Hematopoietic multipotent progenitor cell treated with erythropoietin and hydrocortisone succinate and interleukin-3 and kit ligand, for 6 days (in vitro differentiated cells): ENCODE data around the gene CNIH4.
"Not testable (repeated sequence)": the region's sequence is repeated elsewhere in the genome, so short reads cannot be mapped to it uniquely, and the experiment has no call there.

Experiments used
- DNase-seq: peaks from one replicate; pipeline ENCODE4 v3.0.0-alpha.2; 2015

The CNIH4 gene

GRCh38 chr1:224402472-224403036 is 45.9 kb downstream of the CNIH4 start:
- no peak for DNase-seq

DNA sequence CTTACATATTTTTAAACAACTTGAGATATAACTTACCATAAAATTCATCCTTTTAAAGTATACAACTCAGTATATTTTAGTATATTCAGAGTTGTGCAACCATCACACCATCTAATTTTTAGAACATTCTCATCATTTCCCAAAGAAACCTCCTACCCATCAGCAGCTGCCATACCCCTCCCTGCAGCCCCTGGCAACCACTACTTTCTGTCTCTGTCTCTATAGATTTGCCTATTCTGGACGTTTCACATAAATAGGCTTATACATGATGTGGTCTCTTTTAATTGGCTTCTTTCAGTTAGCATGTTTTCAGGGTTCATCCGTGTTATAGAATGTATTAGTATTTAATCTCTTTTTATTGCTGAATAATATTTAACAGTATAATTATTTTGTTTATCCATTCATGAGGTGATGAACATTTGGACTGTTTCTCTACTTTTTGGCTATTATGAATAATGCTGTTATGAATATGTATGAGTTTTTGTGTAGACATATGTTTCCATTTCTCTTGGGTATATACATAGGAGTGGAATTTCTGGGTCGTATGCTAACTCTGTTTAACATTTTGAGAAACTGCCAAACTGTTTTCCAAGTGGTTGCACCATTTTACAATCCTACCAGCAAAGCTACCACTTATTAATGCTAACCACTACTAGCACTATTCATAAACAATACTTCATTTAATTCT is 48.4 kb downstream of the CNIH4 start:
- no peak for DNase-seq

- no peak for DNase-seq
These were observed 48.9 kb downstream of the CNIH4 start for GRCh38 chr1:224405604-224405970.

- DNase-seq = no peak
These were observed 49.5 kb downstream of the CNIH4 start for GRCh38 chr1:224406216-224406615.

GRCh38 chr1:224407571-224408293 is 51.1 kb downstream of the CNIH4 start:
- DNase-seq = no peak

- no peak for DNase-seq
These were observed 51.6 kb downstream of the CNIH4 start for GRCh38 chr1:224408294-224408590.

DNA sequence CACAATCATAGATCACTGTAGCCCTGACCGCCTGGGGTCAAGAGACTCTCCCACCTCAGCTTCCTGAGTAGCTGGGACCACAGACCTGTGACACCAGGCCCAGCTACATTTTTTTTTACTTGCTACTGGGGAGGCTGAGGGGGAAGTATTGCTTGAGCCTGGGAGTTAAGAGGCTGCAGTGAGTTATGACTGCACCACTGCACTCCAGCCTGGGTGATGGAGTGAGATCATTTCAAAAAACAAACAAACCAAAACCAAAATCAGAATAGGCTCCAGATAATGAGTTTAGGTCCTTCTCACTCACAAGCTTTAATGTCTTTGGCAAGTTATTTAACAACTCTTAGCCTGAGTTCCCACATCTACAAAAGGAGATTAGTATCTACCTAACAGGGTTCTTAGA is 55.1 kb downstream of the CNIH4 start:
- no peak for DNase-seq

- no peak for DNase-seq
These were observed 63.4 kb downstream of the CNIH4 start for GRCh38 chr1:224420106-224420505.

DNA sequence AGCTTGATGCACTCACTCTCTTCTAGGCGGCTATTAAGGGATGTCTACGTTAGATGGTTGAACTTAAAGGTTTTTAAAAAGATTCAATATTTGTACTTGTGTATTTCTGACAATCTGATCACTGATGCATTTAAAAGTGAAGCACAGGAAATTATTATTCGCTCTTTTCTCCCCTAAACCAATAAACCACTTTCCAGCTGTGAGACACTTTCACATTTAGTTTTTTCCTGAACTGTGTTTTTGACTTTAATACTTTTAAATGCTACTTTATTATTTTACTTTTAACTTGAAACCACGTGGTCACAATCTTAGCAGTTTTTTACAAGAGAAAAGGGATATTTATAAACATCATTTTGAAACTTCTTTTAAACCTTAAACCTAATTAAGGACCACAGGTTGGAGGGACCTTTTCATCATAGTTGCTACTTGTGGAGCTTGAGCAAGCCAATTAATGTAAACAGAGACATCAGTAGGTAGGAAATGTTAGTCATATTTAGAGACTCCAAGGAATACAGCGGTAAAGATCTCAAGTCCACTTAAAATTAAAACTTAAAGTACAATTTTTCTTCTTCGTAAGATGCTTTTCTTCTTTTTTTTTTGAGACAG is 68.7 kb downstream of the CNIH4 start:
- no peak for DNase-seq

- not testable (repeated sequence) for DNase-seq
These were observed 70.2 kb downstream of the CNIH4 start for GRCh38 chr1:224426869-224427268.

DNA sequence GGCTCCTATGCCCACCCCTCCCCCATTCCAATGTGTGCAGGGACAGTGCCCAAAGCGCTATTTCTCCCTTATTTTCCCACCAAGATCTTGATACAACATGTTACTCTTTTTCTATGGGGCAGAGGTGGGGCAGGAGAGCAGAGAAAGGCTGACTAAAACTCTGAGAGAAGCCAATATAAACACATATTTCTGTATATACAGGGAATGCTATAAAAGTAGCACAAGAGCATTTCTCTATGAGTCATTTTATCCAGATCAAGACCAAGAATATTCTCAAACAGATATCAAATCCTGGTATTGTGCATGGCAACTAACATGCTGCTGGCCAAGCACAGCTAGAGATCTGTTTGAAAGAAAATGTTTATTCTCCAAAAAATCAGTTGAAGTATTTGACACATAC is 70.7 kb downstream of the CNIH4 start:
- no peak for DNase-seq

- DNase-seq = not testable (repeated sequence)
These were observed 72.0 kb downstream of the CNIH4 start for GRCh38 chr1:224428713-224429112.
